ENCODE results near the gene PTPRQ.

PTPRQ gene

GRCh38 chr12:80707126-80707829 is 263.2 kb downstream of the PTPRQ start, which contains the start of gene MYF6:
Gene MYF6 (plus strand): TSS chr12:80707634. CDS start chr12:80707720, 86 bp downstream.
- DNase-seq = no peak

GRCh38 chr12:80707830-80708258 is 263.8 kb downstream of the PTPRQ start:
- no peak for DNase-seq

- DNase-seq = no peak
Observed at GRCh38 chr12:80708259-80708974, 264.4 kb downstream of the PTPRQ start.

- DNase-seq = no peak
Observed at GRCh38 chr12:80708975-80709328, 264.9 kb downstream of the PTPRQ start.

- no peak for DNase-seq
Observed at GRCh38 chr12:80709811-80710726, 266.0 kb downstream of the PTPRQ start.

GRCh38 chr12:80710727-80711449 is 266.9 kb downstream of the PTPRQ start:
- DNase-seq = no peak

- DNase-seq = no peak
Observed at GRCh38 chr12:80711866-80712265, 267.8 kb downstream of the PTPRQ start.

GRCh38 chr12:80712866-80713265 is 268.8 kb downstream of the PTPRQ start:
- no peak for DNase-seq

- no peak for DNase-seq
Observed at GRCh38 chr12:80713419-80713818, 269.4 kb downstream of the PTPRQ start.

- no peak for DNase-seq
Observed at GRCh38 chr12:80714055-80714454, 270.0 kb downstream of the PTPRQ start.

- no peak for DNase-seq
Observed at GRCh38 chr12:80714846-80715245, 270.8 kb downstream of the PTPRQ start.

GRCh38 chr12:80715713-80716249 is 271.7 kb downstream of the PTPRQ start:
- no peak for DNase-seq

GRCh38 chr12:80716696-80717469 is 272.8 kb downstream of the PTPRQ start, which contains the start of gene MYF5:
Gene MYF5 (plus strand): TSS chr12:80716912. CDS start chr12:80717064, 152 bp downstream.
- no peak for DNase-seq

GRCh38 chr12:80717856-80718255 is 273.8 kb downstream of the PTPRQ start:
- DNase-seq = no peak

GRCh38 chr12:80720516-80720915 is 276.5 kb downstream of the PTPRQ start:
- no peak for DNase-seq

GRCh38 chr12:80721326-80721725 is 277.3 kb downstream of the PTPRQ start:
- DNase-seq = no peak

Measured in activated CD8-positive, alpha-beta memory T cell treated with anti-CD3 and anti-CD28 coated beads, Interleukin-2, amount 50 U/mL, for 48 hours (primary cell).